ENCODE measurements around the gene SLC5A4.

DNA sequence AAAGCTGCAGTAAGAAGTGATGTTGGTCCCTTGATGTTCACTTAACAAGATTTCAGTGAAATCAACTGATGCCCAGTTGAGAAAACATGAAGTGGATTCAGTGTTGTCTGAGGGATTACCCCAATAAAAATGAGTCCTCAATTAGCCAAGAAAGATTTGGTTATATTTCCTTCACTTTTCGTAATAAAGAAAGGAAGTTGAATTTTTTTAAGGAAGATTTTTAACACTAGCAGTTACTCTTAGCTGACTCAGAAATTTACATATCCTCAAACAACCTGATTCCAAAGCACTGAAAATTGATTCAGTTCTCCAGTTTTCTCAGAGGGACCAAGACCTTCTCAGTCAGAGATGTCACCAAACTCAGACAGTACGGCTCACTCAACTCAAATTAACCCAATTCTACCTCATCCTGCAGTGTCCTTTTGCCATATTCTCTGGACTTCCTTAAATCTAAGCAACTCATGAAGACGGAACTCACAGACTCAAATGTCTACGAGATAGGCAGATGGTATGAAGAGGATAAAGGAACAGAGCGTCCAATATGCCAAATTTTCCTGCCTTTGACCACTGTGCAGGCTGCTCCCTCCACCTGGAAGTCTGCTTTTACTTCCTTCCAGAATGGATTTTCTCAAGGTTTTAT is 22.8 kb downstream of the SLC5A4 start:
- TF ChIP-seq, protein P1, sequence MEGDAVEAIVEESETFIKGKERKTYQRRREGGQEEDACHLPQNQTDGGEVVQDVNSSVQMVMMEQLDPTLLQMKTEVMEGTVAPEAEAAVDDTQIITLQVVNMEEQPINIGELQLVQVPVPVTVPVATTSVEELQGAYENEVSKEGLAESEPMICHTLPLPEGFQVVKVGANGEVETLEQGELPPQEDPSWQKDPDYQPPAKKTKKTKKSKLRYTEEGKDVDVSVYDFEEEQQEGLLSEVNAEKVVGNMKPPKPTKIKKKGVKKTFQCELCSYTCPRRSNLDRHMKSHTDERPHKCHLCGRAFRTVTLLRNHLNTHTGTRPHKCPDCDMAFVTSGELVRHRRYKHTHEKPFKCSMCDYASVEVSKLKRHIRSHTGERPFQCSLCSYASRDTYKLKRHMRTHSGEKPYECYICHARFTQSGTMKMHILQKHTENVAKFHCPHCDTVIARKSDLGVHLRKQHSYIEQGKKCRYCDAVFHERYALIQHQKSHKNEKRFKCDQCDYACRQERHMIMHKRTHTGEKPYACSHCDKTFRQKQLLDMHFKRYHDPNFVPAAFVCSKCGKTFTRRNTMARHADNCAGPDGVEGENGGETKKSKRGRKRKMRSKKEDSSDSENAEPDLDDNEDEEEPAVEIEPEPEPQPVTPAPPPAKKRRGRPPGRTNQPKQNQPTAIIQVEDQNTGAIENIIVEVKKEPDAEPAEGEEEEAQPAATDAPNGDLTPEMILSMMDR (optimal IDR thresholded peaks at IDR 0.05 in 1 of 3, IDR thresholded peaks at IDR 0.05 in 1 of 3, conservative IDR thresholded peaks at IDR 0.05 in 1 of 3; ENCODE audit: extremely low read depth in 1 of 3, insufficient read depth in 2 of 3, low read length in 3 of 3) = no peak
- no peak for TF ChIP-seq EZH2 (IDR thresholded peaks at IDR 0.05; ENCODE audit: low read length)
